Mucosa of rectum (tissue), 2 donors: ENCODE measurements around the gene DRAM1.

ENCODE experiments used
- H3K27ac ChIP-seq, 2 donors: one replicate each; pipeline ENCODE4 v1.7.0; 2013; ENCODE audit warnings: inconsistent platforms in 2 of 2, low read depth in 2 of 2, low read length in 2 of 2
- H3K27me3 ChIP-seq, 2 donors: one replicate each; pipeline ENCODE4 v1.7.0; 2013; ENCODE audit warnings: low read length in 2 of 2; ENCODE audit not compliant: control insufficient read depth in 2 of 2, insufficient read depth in 2 of 2
- H3K36me3 ChIP-seq, 2 donors: one replicate each; pipeline ENCODE4 v1.7.0; 2013; ENCODE audit warnings: low read length in 2 of 2; ENCODE audit not compliant: control insufficient read depth in 2 of 2, insufficient read depth in 2 of 2
- H3K4me1 ChIP-seq, 2 donors: one replicate each; pipeline ENCODE4 v1.7.0; 2013; ENCODE audit warnings: low read length in 2 of 2, mild to moderate bottlenecking in 1 of 2; ENCODE audit not compliant: control insufficient read depth in 2 of 2, insufficient read depth in 2 of 2
- H3K4me3 ChIP-seq, 2 donors: one replicate each; pipeline ENCODE4 v1.7.0; 2013; ENCODE audit warnings: low read length in 2 of 2
- H3K9ac ChIP-seq, 2 donors: one replicate each; pipeline ENCODE4 v1.7.0; 2013; ENCODE audit warnings: low read length in 2 of 2, low read depth in 1 of 2, mild to moderate bottlenecking in 1 of 2
- H3K9me3 ChIP-seq, 2 donors: one replicate each; pipeline ENCODE4 v1.7.0; 2013; ENCODE audit warnings: low read length in 2 of 2; ENCODE audit not compliant: control insufficient read depth in 2 of 2
- donor health status: healthy.
- donor health status: Normal muscosa, but diverticular disease.

Gene DRAM1

GRCh38 chr12:101876861-101877805 is at the start of gene DRAM1:
Gene DRAM1 (plus strand): TSS chr12:101877580. CDS start chr12:101877790, 210 bp downstream.
- Histone ChIP-seq H3K36me3 (no peaks in the 10 kb centered on the region), H3K9ac (peak within 1 kb of the TSS; percentile 89 to 94), H3K4me3 (peak within 1 kb of the TSS; percentile 86 to 91), H3K27ac (peak within 1 kb of the TSS; percentile 89), H3K27me3 (no peaks in the 10 kb centered on the region), H3K9me3 (no peaks in the 10 kb centered on the region), H3K4me1 (no peaks in the 10 kb centered on the region)

- Histone ChIP-seq H3K9me3 (no peaks in the 10 kb centered on the region), H3K27ac (no peak overlapping the region), H3K36me3 (no peaks in the 10 kb centered on the region), H3K4me3 (peak overlapping the region in 1 of 2 donors; percentile 92), H3K9ac (no peak overlapping the region), H3K27me3 (no peaks in the 10 kb centered on the region), H3K4me1 (peaks cover 5 to 12% of the 10 kb centered on the region in 2 donors)
Observed at GRCh38 chr12:101828463-101829196, 48.8 kb upstream of the DRAM1 start.

- peak overlapping the region; percentile 92 to 93 for H3K4me3 ChIP-seq
- no peaks in the 10 kb centered on the region for H3K27me3 ChIP-seq
- H3K36me3 ChIP-seq, result no peaks in the 10 kb centered on the region
- peaks cover 5 to 8% of the 10 kb centered on the region in 2 donors for H3K4me1 ChIP-seq
- H3K9me3 ChIP-seq, result no peaks in the 10 kb centered on the region
- peak overlapping the region; percentile 85 to 90 for H3K27ac ChIP-seq
- H3K9ac ChIP-seq, result peak overlapping the region; percentile 94 to 95
Observed at GRCh38 chr12:101829639-101830366, 47.6 kb upstream of the DRAM1 start.

- Histone ChIP-seq H3K27ac (peak within 1 kb of the TSS; percentile 85 to 90), H3K36me3 (no peaks in the 10 kb centered on the region), H3K27me3 (no peaks in the 10 kb centered on the region), H3K4me3 (peak within 1 kb of the TSS; percentile 92 to 93), H3K9me3 (no peaks in the 10 kb centered on the region), H3K9ac (peak within 1 kb of the TSS; percentile 94 to 95), H3K4me1 (peaks cover 5 to 8% of the 10 kb centered on the region in 2 donors)
Observed at GRCh38 chr12:101830367-101831325, 46.7 kb upstream of the DRAM1 start, which contains the start of gene GNPTAB. Gene GNPTAB (minus strand): TSS chr12:101830959. CDS start chr12:101830675, 284 bp downstream.

- Histone ChIP-seq H3K36me3 (no peaks in the 10 kb centered on the region), H3K9ac (no peak overlapping the region), H3K9me3 (no peaks in the 10 kb centered on the region), H3K27me3 (no peaks in the 10 kb centered on the region), H3K4me3 (no peak overlapping the region), H3K27ac (no peak overlapping the region), H3K4me1 (peaks cover 5 to 8% of the 10 kb centered on the region in 2 donors)
Observed at GRCh38 chr12:101832030-101832429, 45.4 kb upstream of the DRAM1 start.

- Histone ChIP-seq H3K4me1 (peaks cover 0 to 2% of the 10 kb centered on the region in 2 donors), H3K9ac (no peak overlapping the region), H3K9me3 (no peaks in the 10 kb centered on the region), H3K4me3 (no peak overlapping the region), H3K27ac (no peak overlapping the region), H3K36me3 (no peaks in the 10 kb centered on the region), H3K27me3 (no peaks in the 10 kb centered on the region)
Observed at GRCh38 chr12:101838628-101839323, 38.6 kb upstream of the DRAM1 start.

- no peaks in the 10 kb centered on the region for H3K27me3 ChIP-seq
- no peaks in the 10 kb centered on the region for H3K9me3 ChIP-seq
- no peak overlapping the region for H3K9ac ChIP-seq
- H3K4me1 ChIP-seq, result peaks cover 0 to 2% of the 10 kb centered on the region in 2 donors
- H3K4me3 ChIP-seq, result no peak overlapping the region
- H3K27ac ChIP-seq, result no peak overlapping the region
- H3K36me3 ChIP-seq, result no peaks in the 10 kb centered on the region
Observed at GRCh38 chr12:101839324-101840283, 37.8 kb upstream of the DRAM1 start.

GRCh38 chr12:101841069-101841468 is 36.3 kb upstream of the DRAM1 start:
- peaks cover 0 to 2% of the 10 kb centered on the region in 2 donors for H3K4me1 ChIP-seq
- no peak overlapping the region for H3K4me3 ChIP-seq
- no peaks in the 10 kb centered on the region for H3K36me3 ChIP-seq
- no peaks in the 10 kb centered on the region for H3K27me3 ChIP-seq
- H3K9me3 ChIP-seq, result no peaks in the 10 kb centered on the region
- H3K27ac ChIP-seq, result no peak overlapping the region
- H3K9ac ChIP-seq, result no peak overlapping the region
